Liver (tissue), 9 donors: Measurements from ENCODE around the gene SOWAHC. TPM values are rescaled to one million over a fixed set of nuclear protein-coding genes. Genes with fewer than 3 reads are reported as not detected.

ENCODE experiments used
- DNase-seq: peaks from one replicate; pipeline ENCODE4 v3.0.0-alpha.2; 2017; ENCODE audit warnings: low spot score
- H3K27ac ChIP-seq, 2 donors: one replicate each; pipeline ENCODE4 v1.7.0; 2013; ENCODE audit warnings: inconsistent platforms in 2 of 2, low read length in 2 of 2, control low read depth in 1 of 2, low read depth in 1 of 2, mild to moderate bottlenecking in 1 of 2
- H3K27me3 ChIP-seq, 4 donors: one replicate each; pipeline versions ENCODE4 v1.6.1 to v1.7.0; 2013; ENCODE audit warnings: low read length in 3 of 4, inconsistent platforms in 1 of 4, mild to moderate bottlenecking in 1 of 4, moderate library complexity in 1 of 4; ENCODE audit not compliant: control insufficient read depth in 4 of 4, insufficient read depth in 4 of 4
- H3K36me3 ChIP-seq, 4 donors: one replicate each; pipeline versions ENCODE4 v1.6.1 to v1.7.0; 2013; ENCODE audit warnings: low read length in 3 of 4, mild to moderate bottlenecking in 3 of 4, low read depth in 1 of 4, moderate library complexity in 1 of 4; ENCODE audit not compliant: control insufficient read depth in 4 of 4, insufficient read depth in 3 of 4
- H3K4me1 ChIP-seq, 4 donors: one replicate each; pipeline versions ENCODE4 v1.6.1 to v1.7.0; 2013; ENCODE audit warnings: low read length in 3 of 4, mild to moderate bottlenecking in 3 of 4, moderate library complexity in 1 of 4; ENCODE audit not compliant: control insufficient read depth in 4 of 4, insufficient read depth in 4 of 4
- H3K4me3 ChIP-seq, 3 donors: one replicate each; pipeline versions ENCODE4 v1.6.1 to v1.7.0; 2013; ENCODE audit warnings: low read length in 3 of 3, control low read depth in 1 of 3, low read depth in 1 of 3, mild to moderate bottlenecking in 1 of 3
- H3K9ac ChIP-seq, 2 donors: one replicate each; pipeline ENCODE4 v1.7.0; 2013; ENCODE audit warnings: low read length in 2 of 2, mild to moderate bottlenecking in 2 of 2, moderate library complexity in 2 of 2, control low read depth in 1 of 2, low read depth in 1 of 2
- H3K9me3 ChIP-seq, 4 donors: one replicate each; pipeline versions ENCODE4 v1.6.1 to v1.7.0; 2013; ENCODE audit warnings: low read length in 3 of 4; ENCODE audit not compliant: control insufficient read depth in 4 of 4
- ATF3 ChIP-seq: IDR thresholded peaks from 2 replicates; pipeline ENCODE4 v1.6.1; 2016; ENCODE audit warnings: antibody characterized with exemption
- CTCF ChIP-seq: fragments of 150-350 bp; IDR thresholded peaks from 2 replicates; pipeline ENCODE4 v1.5.1; 2017; ENCODE audit warnings: improper control_type of control experiment, low read depth, low read length; ENCODE audit not compliant: missing input control
- EGR1 ChIP-seq, 2 donors: IDR thresholded peaks; 2 replicates each; pipeline ENCODE4 v1.6.1; 2016 to 2018; ENCODE audit warnings: antibody characterized with exemption in 2 of 2, low read depth in 2 of 2
- FOXA1 ChIP-seq: IDR thresholded peaks from 2 replicates; pipeline ENCODE4 v1.6.1; 2016; ENCODE audit warnings: antibody characterized with exemption
- FOXA2 ChIP-seq: IDR thresholded peaks from 2 replicates; pipeline ENCODE4 v1.6.1; 2016; ENCODE audit warnings: antibody characterized with exemption
- GABPA ChIP-seq, 2 donors: IDR thresholded peaks in 1 of 2; conservative IDR thresholded peaks in 1 of 2; 2 replicates each; pipeline ENCODE4 v1.6.1; 2016; ENCODE audit warnings: antibody characterized with exemption in 2 of 2, mild to moderate bottlenecking in 1 of 2, moderate library complexity in 1 of 2
- HNF4A ChIP-seq, 2 donors: conservative IDR thresholded peaks; 2 replicates each; pipeline ENCODE4 v1.6.1; 2016; ENCODE audit warnings: antibody characterized with exemption in 2 of 2, mild to moderate bottlenecking in 2 of 2
- HNF4G ChIP-seq: IDR thresholded peaks from 2 replicates; pipeline ENCODE4 v1.6.1; 2016; ENCODE audit warnings: antibody characterized with exemption
- JUND ChIP-seq, 2 donors: IDR thresholded peaks; 2 replicates each; pipeline ENCODE4 v1.6.1; 2016; ENCODE audit warnings: antibody characterized with exemption in 2 of 2
- MAX ChIP-seq: IDR thresholded peaks from 2 replicates; pipeline ENCODE4 v1.6.1; 2016; ENCODE audit warnings: antibody characterized with exemption
- NR2F2 ChIP-seq: IDR thresholded peaks from 2 replicates; pipeline ENCODE4 v1.6.1; 2016; ENCODE audit warnings: antibody characterized with exemption
- RAD21 ChIP-seq, 2 donors: IDR thresholded peaks; 2 replicates each; pipeline ENCODE4 v1.6.1; 2016; ENCODE audit warnings: antibody characterized with exemption in 2 of 2, mild to moderate bottlenecking in 2 of 2
- REST ChIP-seq: IDR thresholded peaks from 2 replicates; pipeline ENCODE4 v1.6.1; 2016; ENCODE audit warnings: antibody characterized with exemption, mild to moderate bottlenecking
- RXRA ChIP-seq, 2 donors: IDR thresholded peaks; 2 replicates each; pipeline ENCODE4 v1.6.1; 2017 to 2018; ENCODE audit warnings: antibody characterized with exemption in 2 of 2, mild to moderate bottlenecking in 1 of 2
- SP1 ChIP-seq: IDR thresholded peaks from 2 replicates; pipeline ENCODE4 v1.6.1; 2018; ENCODE audit warnings: antibody characterized with exemption, mild to moderate bottlenecking
- TAF1 ChIP-seq: conservative IDR thresholded peaks from 2 replicates; pipeline ENCODE4 v1.6.1; 2016; ENCODE audit warnings: antibody characterized with exemption, mild to moderate bottlenecking
- YY1 ChIP-seq: IDR thresholded peaks from 2 replicates; pipeline ENCODE4 v1.6.1; 2016; ENCODE audit warnings: antibody characterized with exemption, mild to moderate bottlenecking
- ZBTB33 ChIP-seq: IDR thresholded peaks from 2 replicates; pipeline ENCODE4 v1.6.1; 2016; ENCODE audit warnings: antibody characterized with exemption
- WGBS: extraction: QIAGEN DNeasy Blood & Tissue Kit; methylation state at CpG from one replicate; pipeline ENCODE4 v1.1.7; 2013; 5-methylcytosine and 5-hydroxymethylcytosine counted together
- polyA plus RNA-seq, 2 donors: library from polyadenylated mRNA; stranded (reverse) in 1 of 2; unstranded in 1 of 2; fragments of 200-250 nt in 1 of 2; fragments of >200 nt in 1 of 2; fragmentation: Nextera tagmentation in 1 of 2; extraction: Ambion mirVana in 1 of 2; gene quantifications; one replicate each; pipeline versions ENCODE4 v1.2.1 to v1.2.3, GENCODE V29; 2013 to 2015
- total RNA-seq, 2 donors: library from RNA; depleted of rRNA; stranded (reverse); fragments of >200 nt; gene quantifications; one replicate each; pipeline ENCODE4 v1.2.3, GENCODE V29; 2014
- donor health status: healthy.
- donor health status: healthy.
- donor health status: healthy.
- donor health status: healthy.
- donor health status: healthy.

SOWAHC gene
- total and polyA plus RNA-seq, 4 donors = 7.0 to 16.9 (median 9.2) TPM

- Histone ChIP-seq H3K4me3 (no peak overlapping the region), H3K27me3 (no peaks in the 10 kb centered on the region), H3K9ac (no peak overlapping the region), H3K4me1 (peaks cover 1 to 16% (median 8%) of the 10 kb centered on the region in 4 donors), H3K9me3 (no peaks in the 10 kb centered on the region), H3K27ac (no peak overlapping the region), H3K36me3 (no peaks in the 10 kb centered on the region)
- TF ChIP-seq HNF4A (conservative IDR thresholded peaks at IDR 0.05) (no peak), RAD21 (IDR thresholded peaks at IDR 0.05) (no peak)
- 91% methylated on average over 2 of the region's 2 CpGs for WGBS
- no peak for DNase-seq
These were observed 6.4 kb upstream of the SOWAHC start for GRCh38 chr2:109607766-109608165.

- H3K27me3 ChIP-seq = no peaks in the 10 kb centered on the region
- H3K9ac ChIP-seq = peak overlapping the region in 1 of 2 donors; percentile 19
- DNase-seq = no peak
- H3K27ac ChIP-seq = peak overlapping the region in 1 of 2 donors; percentile 30
- peaks cover 1 to 17% (median 9%) of the 10 kb centered on the region in 4 donors for H3K4me1 ChIP-seq
- H3K4me3 ChIP-seq = no peak overlapping the region
- no peaks in the 10 kb centered on the region for H3K36me3 ChIP-seq
- H3K9me3 ChIP-seq = no peaks in the 10 kb centered on the region
- no peak for TF ChIP-seq HNF4A (conservative IDR thresholded peaks at IDR 0.05)
- TF ChIP-seq SP1 = no peak
- WGBS = 68% methylated on average over 8 of the region's 8 CpGs
These were observed 4.7 kb upstream of the SOWAHC start for GRCh38 chr2:109609352-109610024.

GRCh38 chr2:109611467-109612095 lies 2.6 kb upstream of the SOWAHC start:
- peaks cover 1 to 27% (median 12%) of the 10 kb centered on the region in 4 donors for H3K4me1 ChIP-seq
- DNase-seq = no peak

More at GRCh38 chr2:109611467-109612095, 2.6 kb upstream of the SOWAHC start:
- Histone ChIP-seq H3K9ac (no peak overlapping the region), H3K4me3 (no peak overlapping the region), H3K27me3 (no peaks in the 10 kb centered on the region), H3K27ac (no peak overlapping the region), H3K36me3 (no peaks in the 10 kb centered on the region), H3K9me3 (no peaks in the 10 kb centered on the region)
- 86% methylated on average over 5 of the region's 5 CpGs for WGBS
- TF ChIP-seq ZBTB33 = no peak
- TF ChIP-seq HNF4G = no peak
- no peak for TF ChIP-seq SP1
- no peak for TF ChIP-seq JUND (IDR thresholded peaks at IDR 0.05)
- no peak for TF ChIP-seq FOXA1
- no peak for TF ChIP-seq REST
- no peak for TF ChIP-seq FOXA2
- TF ChIP-seq TAF1 = no peak
- no peak for TF ChIP-seq GABPA (IDR thresholded peaks at IDR 0.05 in 1 of 2, conservative IDR thresholded peaks at IDR 0.05 in 1 of 2)
- peak; percentile 30 for TF ChIP-seq CTCF
- TF ChIP-seq HNF4A (conservative IDR thresholded peaks at IDR 0.05) = no peak
- no peak for TF ChIP-seq RXRA (IDR thresholded peaks at IDR 0.05)
- no peak for TF ChIP-seq ATF3
- no peak for TF ChIP-seq EGR1 (IDR thresholded peaks at IDR 0.05; ENCODE audit: low read depth in 2 of 2)
- TF ChIP-seq MAX = no peak
- TF ChIP-seq NR2F2 = no peak
- peak; percentile 30 for TF ChIP-seq YY1
- TF ChIP-seq RAD21 (IDR thresholded peaks at IDR 0.05) = peak; percentile 70
